ENCODE results near the gene PTH.

The PTH gene

GRCh38 chr11:13446444-13446843 is 49.4 kb downstream of the PTH start:
- no peak for DNase-seq

- no peak for DNase-seq
Measured at GRCh38 chr11:13445588-13445987, 50.2 kb downstream of the PTH start.

All from activated CD4-positive, alpha-beta T cell treated with anti-CD3 and anti-CD28 coated beads, Interleukin-2, amount 50 U/mL, for 1 hour (primary cell).